ENCODE results near the gene PRAF2.
A peak's percentile ranks its signal among the peaks of the same experiment; 100 is the strongest.

The PRAF2 gene

GRCh38 chrX:49111791-49112190 lies 38.0 kb upstream of the PRAF2 start:
- TF ChIP-seq, protein P1, sequence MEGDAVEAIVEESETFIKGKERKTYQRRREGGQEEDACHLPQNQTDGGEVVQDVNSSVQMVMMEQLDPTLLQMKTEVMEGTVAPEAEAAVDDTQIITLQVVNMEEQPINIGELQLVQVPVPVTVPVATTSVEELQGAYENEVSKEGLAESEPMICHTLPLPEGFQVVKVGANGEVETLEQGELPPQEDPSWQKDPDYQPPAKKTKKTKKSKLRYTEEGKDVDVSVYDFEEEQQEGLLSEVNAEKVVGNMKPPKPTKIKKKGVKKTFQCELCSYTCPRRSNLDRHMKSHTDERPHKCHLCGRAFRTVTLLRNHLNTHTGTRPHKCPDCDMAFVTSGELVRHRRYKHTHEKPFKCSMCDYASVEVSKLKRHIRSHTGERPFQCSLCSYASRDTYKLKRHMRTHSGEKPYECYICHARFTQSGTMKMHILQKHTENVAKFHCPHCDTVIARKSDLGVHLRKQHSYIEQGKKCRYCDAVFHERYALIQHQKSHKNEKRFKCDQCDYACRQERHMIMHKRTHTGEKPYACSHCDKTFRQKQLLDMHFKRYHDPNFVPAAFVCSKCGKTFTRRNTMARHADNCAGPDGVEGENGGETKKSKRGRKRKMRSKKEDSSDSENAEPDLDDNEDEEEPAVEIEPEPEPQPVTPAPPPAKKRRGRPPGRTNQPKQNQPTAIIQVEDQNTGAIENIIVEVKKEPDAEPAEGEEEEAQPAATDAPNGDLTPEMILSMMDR (conservative IDR thresholded peaks at IDR 0.05; ENCODE audit: low read length), result no peak
- DNase-seq (ENCODE audit: low read depth), result no peak
- no peak overlapping the region for H3K4me3 ChIP-seq (ENCODE audit: low read length)

GRCh38 chrX:49110417-49110816 lies 36.6 kb upstream of the PRAF2 start:
- TF ChIP-seq, protein P1 (conservative IDR thresholded peaks at IDR 0.05; ENCODE audit: low read length), result no peak
- H3K4me3 ChIP-seq (ENCODE audit: low read length), result no peak overlapping the region
- no peak for DNase-seq (ENCODE audit: low read depth)

- DNase-seq (ENCODE audit: low read depth), result no peak
These were observed 34.8 kb upstream of the PRAF2 start for GRCh38 chrX:49108641-49109040.

DNA sequence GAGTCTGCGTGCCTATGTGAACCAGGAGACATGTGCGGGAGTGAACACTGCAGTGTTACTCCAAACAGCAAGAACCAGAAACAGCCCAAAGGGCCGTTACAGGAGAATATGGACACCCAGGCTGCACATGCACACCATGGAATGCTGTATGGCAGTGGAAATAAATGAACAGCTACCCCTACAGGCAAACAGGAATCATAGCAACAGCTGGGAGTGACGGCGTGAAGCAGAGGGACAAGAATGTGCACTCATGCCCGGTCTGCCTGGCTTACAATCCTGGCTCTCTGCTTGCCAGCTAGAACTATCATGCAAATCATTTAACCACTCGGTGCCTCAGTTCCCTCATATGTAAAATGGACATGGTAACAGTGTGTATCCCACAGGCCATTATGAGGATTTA lies 33.1 kb upstream of the PRAF2 start:
- DNase-seq (ENCODE audit: low read depth), result peak; percentile 56
- no peak overlapping the region for H3K4me3 ChIP-seq (ENCODE audit: low read length)
- TF ChIP-seq, protein P1 (conservative IDR thresholded peaks at IDR 0.05; ENCODE audit: low read length), result peak; percentile 58

More at GRCh38 chrX:49108641-49109040, 34.8 kb upstream of the PRAF2 start:
- TF ChIP-seq, protein P1 (conservative IDR thresholded peaks at IDR 0.05; ENCODE audit: low read length), result no peak
- H3K4me3 ChIP-seq (ENCODE audit: low read length), result no peak overlapping the region

DNA sequence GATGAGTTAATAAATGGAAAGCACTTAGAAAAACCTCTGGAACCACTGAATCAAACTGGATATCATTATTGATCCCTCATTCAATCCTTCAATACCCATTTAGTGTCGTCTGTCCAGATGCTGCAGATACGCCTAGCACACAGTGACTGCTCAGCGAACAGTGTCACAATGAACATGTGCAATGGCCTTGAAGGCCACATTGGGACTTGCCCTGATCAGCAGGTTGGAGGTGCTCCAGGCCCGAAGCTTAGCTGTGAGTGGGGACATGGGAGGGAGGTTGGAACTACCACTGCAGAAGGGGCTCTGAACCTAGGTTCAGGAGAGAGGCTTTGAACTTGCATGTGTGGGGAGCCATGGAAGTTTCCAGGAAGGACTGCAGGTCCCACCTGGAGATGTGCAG lies 32.5 kb upstream of the PRAF2 start:
- TF ChIP-seq, protein P1 (conservative IDR thresholded peaks at IDR 0.05; ENCODE audit: low read length), result no peak
- no peak for DNase-seq (ENCODE audit: low read depth)
- no peak overlapping the region for H3K4me3 ChIP-seq (ENCODE audit: low read length)

DNA sequence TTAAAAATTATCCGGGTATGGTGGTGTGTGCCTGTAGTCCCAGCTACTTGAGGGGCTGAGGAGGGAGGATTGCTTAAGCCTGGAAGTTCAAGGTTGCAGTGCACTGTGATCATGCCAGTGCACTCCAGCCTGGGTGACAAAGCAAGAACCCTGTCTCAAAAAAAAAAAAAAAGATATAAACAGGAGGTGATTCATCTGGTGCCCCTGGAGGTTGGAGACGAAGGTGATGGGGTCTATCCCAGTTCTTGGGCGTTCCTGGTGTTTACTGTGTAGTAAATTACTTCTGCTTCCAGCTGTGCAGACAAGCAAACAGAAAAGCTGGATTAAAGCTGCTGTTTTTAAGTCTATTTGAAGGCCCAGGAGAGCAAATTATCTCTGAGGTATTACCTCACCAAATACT lies 29.8 kb upstream of the PRAF2 start:
- TF ChIP-seq, protein P1 (conservative IDR thresholded peaks at IDR 0.05; ENCODE audit: low read length), result no peak
- DNase-seq (ENCODE audit: low read depth), result no peak
- no peak overlapping the region for H3K4me3 ChIP-seq (ENCODE audit: low read length)

GRCh38 chrX:49102190-49102589 lies 28.4 kb upstream of the PRAF2 start:
- no peak for DNase-seq (ENCODE audit: low read depth)
- TF ChIP-seq, protein P1 (conservative IDR thresholded peaks at IDR 0.05; ENCODE audit: low read length), result no peak
- no peak overlapping the region for H3K4me3 ChIP-seq (ENCODE audit: low read length)
